Loucy (cell line): ENCODE data around the gene TRIM26.

Source experiments
- CTCF ChIP-seq: fragments of 200-600 bp; sonication (generic); conservative IDR thresholded peaks from 2 replicates; pipeline ENCODE4 v1.5.1; 2014; ENCODE audit warnings: mild to moderate bottlenecking, antibody characterized with exemption, low read length
- EZH2phosphoT487 ChIP-seq: fragments of 200-600 bp; IDR thresholded peaks from 2 replicates; pipeline ENCODE4 v1.6.1; 2018; ENCODE audit warnings: antibody characterized with exemption, mild to moderate bottlenecking, moderate library complexity, borderline replicate concordance

DNA sequence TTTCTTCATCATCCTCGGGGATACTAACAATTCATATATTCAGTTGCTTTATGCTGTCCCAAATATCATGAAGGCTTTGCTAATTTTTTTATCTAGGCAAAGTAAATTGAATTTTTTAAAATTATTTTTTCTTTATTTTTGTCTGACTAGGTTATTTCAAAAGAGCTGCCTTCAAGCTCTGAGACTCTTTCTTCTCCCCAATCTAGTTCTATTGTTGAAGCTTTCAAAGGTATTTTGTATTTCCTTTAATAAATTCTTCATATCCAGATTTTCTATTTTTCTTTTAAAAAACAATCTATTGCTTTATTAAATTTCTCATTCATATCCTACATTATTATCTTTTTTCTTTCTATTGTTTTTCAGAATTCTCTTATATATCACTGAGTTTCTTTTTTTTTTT, 33.1 kb downstream of the TRIM26 start:
- no peak for TF ChIP-seq CTCF
- TF ChIP-seq EZH2phosphoT487, result no peak
